WERI-Rb-1 (cell line): ENCODE results near the gene SLC12A7.

Source experiments
- DNase-seq: peaks from one replicate; pipeline ENCODE4 v3.0.0-alpha.2; 2020
- H3K27ac ChIP-seq: fragments of 250-450 bp; sonication (Bioruptor Pico); 2 replicates; pipeline ENCODE4 v1.5.1; 2020; ENCODE audit warnings: mild to moderate bottlenecking, moderate library complexity
- H3K27me3 ChIP-seq: fragments of 250-450 bp; sonication (Bioruptor Pico); 2 replicates; pipeline ENCODE4 v1.5.1; 2021; ENCODE audit warnings: mild to moderate bottlenecking, low read depth, moderate library complexity; ENCODE audit not compliant: insufficient read depth, severe bottlenecking
- H3K36me3 ChIP-seq: fragments of 250-450 bp; sonication (Bioruptor Pico); 2 replicates; pipeline ENCODE4 v1.5.1; 2020; ENCODE audit warnings: mild to moderate bottlenecking, moderate library complexity
- H3K4me3 ChIP-seq: 2 replicates; pipeline ENCODE4 v1.5.1; 2011; ENCODE audit warnings: low read depth, mild to moderate bottlenecking, control low read depth, low read length
- H3K9me3 ChIP-seq: fragments of 250-450 bp; sonication (Bioruptor Pico); 2 replicates; pipeline ENCODE4 v1.5.1; 2021; ENCODE audit warnings: mild to moderate bottlenecking, moderate library complexity; ENCODE audit not compliant: severe bottlenecking
- CTCF ChIP-seq: IDR thresholded peaks from 2 replicates; pipeline ENCODE4 v1.5.1; 2011; ENCODE audit warnings: low read depth, mild to moderate bottlenecking, control low read depth, inconsistent platforms, low read length

Gene SLC12A7

GRCh38 chr5:1020452-1020961, 91.4 kb downstream of the SLC12A7 start:
- Histone ChIP-seq H3K9me3 (no peaks in the 10 kb centered on the region), H3K27me3 (no peaks in the 10 kb centered on the region), H3K27ac (no peak overlapping the region), H3K36me3 (no peaks in the 10 kb centered on the region), H3K4me3 (no peak overlapping the region)
- no peak for DNase-seq
- no peak for TF ChIP-seq CTCF

GRCh38 chr5:1019001-1019905, 92.6 kb downstream of the SLC12A7 start:
- H3K36me3 ChIP-seq, result peaks cover 1% of the 10 kb centered on the region; the same call in 1 of the 2 replicates
- no peak overlapping the region for H3K4me3 ChIP-seq
- no peaks in the 10 kb centered on the region for H3K27me3 ChIP-seq
- H3K9me3 ChIP-seq, result no peaks in the 10 kb centered on the region
- DNase-seq, result no peak
- no peak for TF ChIP-seq CTCF
- no peak overlapping the region for H3K27ac ChIP-seq

- Histone ChIP-seq H3K36me3 (peaks cover 3% of the 10 kb centered on the region; the same call in 1 of the 2 replicates), H3K27me3 (no peaks in the 10 kb centered on the region), H3K4me3 (no peak overlapping the region), H3K9me3 (no peaks in the 10 kb centered on the region), H3K27ac (no peak overlapping the region)
- no peak for DNase-seq
- no peak for TF ChIP-seq CTCF
Measured at GRCh38 chr5:1018596-1018995, 93.3 kb downstream of the SLC12A7 start.

- no peak overlapping the region for H3K4me3 ChIP-seq
- peaks cover 3% of the 10 kb centered on the region; the same call in 1 of the 2 replicates for H3K36me3 ChIP-seq
- DNase-seq, result no peak
- TF ChIP-seq CTCF, result no peak
- H3K27ac ChIP-seq, result no peak overlapping the region
- no peaks in the 10 kb centered on the region for H3K27me3 ChIP-seq
- no peaks in the 10 kb centered on the region for H3K9me3 ChIP-seq
Measured at GRCh38 chr5:1017691-1018455, 94.0 kb downstream of the SLC12A7 start.

GRCh38 chr5:1017056-1017455, 94.8 kb downstream of the SLC12A7 start:
- TF ChIP-seq CTCF, result no peak
- no peak overlapping the region for H3K27ac ChIP-seq
- no peak for DNase-seq
- no peaks in the 10 kb centered on the region for H3K27me3 ChIP-seq
- H3K36me3 ChIP-seq, result peaks cover 3% of the 10 kb centered on the region; the same call in 1 of the 2 replicates
- no peak overlapping the region for H3K4me3 ChIP-seq
- H3K9me3 ChIP-seq, result no peaks in the 10 kb centered on the region
